GM12874 (cell line): ENCODE results near the gene EMC6.

Experiments used
- TF ChIP-seq, protein P1 (sequence below): IDR thresholded peaks from 2 replicates; pipeline ENCODE4 v1.5.1; 2011; ENCODE audit warnings: low read depth, mild to moderate bottlenecking, control low read depth, low read length, moderate library complexity; ENCODE audit not compliant: insufficient read depth

The EMC6 gene

DNA sequence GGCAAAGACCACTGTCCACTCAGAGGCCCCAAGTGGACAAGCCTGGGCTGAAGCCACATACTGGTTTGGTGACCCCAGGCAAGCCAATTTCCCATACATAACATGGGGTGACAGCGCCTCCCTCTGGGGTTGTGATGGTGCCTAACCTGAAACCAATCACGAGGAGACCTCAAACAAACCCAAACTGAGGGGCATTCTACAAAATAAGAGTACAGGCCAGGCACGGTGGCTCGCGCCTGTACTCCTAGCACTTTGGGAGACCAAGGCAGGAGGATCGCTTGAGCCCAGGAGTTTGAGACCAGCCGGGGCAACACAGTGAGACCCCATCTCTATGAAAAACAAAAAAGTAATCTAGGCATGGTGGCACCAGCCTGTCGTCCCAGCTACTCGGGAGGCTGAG, 23.7 kb downstream of the EMC6 start:
- TF ChIP-seq, protein P1, sequence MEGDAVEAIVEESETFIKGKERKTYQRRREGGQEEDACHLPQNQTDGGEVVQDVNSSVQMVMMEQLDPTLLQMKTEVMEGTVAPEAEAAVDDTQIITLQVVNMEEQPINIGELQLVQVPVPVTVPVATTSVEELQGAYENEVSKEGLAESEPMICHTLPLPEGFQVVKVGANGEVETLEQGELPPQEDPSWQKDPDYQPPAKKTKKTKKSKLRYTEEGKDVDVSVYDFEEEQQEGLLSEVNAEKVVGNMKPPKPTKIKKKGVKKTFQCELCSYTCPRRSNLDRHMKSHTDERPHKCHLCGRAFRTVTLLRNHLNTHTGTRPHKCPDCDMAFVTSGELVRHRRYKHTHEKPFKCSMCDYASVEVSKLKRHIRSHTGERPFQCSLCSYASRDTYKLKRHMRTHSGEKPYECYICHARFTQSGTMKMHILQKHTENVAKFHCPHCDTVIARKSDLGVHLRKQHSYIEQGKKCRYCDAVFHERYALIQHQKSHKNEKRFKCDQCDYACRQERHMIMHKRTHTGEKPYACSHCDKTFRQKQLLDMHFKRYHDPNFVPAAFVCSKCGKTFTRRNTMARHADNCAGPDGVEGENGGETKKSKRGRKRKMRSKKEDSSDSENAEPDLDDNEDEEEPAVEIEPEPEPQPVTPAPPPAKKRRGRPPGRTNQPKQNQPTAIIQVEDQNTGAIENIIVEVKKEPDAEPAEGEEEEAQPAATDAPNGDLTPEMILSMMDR: peak; percentile 24; the same call in 1 of the 2 replicates

DNA sequence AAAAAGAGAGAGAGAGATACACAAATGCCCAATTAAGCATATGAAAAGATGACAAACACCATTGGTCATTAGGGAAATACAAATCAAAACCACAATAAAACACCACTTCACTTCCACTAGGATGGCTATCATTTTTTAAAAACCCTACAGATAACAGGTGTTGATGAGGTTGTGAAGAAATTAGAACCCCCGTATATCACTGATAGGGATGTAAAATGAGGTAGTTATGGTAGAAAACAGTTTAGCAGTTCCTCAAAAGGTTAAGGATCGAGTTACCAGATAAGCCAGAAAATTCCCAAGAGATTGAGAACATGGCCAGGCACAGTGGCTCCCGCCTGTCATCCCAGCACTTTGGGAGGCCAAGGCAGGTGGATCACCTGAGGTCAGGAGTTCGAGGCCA, 24.5 kb downstream of the EMC6 start:
- TF ChIP-seq, protein P1: no peak

DNA sequence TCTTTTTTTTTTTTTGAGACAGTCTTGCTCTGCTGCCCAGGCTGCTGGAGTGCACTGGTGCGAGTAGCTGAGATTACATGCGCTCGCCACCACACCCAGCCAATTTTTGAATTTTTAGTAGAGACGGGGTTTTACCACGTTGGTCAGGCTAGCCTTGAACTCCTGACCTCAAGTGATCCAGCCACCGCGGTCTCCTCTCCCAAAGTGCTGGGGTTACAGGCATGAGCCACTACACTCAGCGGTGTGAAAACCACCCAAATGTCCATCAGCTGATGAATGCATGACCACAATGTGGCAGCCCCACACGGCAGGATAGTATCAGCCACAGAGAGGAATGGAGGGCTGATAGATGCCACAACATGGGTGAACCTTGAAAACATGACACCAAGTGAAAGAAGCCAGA, 25.2 kb downstream of the EMC6 start:
- TF ChIP-seq, protein P1: no peak

DNA sequence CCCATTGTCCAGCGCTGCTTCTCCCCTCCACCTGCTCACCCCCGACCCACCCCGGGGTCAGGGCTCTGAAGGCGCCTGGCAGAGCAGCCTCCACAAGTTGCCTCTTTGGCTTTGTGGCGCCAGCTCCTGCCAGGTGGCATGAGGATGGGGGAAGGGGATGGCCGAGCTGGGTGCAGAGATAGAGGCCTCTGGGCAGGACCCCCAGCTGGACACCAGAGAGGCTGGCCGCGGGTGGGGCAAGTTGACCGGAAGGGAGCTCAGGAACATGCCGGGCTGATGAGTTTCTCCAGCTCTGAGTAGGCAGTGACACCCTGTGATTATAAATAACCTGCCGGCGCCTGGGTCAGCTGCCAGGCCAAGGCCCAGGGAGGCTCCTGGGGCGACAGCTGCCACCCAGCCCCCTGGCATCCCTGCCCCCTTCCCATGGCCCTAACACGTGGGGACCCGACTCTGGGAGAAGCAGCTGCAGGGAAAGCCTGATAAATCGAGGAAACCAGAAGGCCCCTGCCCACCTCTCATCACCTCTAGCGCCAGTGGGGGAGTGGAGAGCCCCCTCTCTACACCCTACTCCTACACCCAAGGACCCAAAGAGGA, 26.6 kb downstream of the EMC6 start:
- TF ChIP-seq, protein P1: no peak

DNA sequence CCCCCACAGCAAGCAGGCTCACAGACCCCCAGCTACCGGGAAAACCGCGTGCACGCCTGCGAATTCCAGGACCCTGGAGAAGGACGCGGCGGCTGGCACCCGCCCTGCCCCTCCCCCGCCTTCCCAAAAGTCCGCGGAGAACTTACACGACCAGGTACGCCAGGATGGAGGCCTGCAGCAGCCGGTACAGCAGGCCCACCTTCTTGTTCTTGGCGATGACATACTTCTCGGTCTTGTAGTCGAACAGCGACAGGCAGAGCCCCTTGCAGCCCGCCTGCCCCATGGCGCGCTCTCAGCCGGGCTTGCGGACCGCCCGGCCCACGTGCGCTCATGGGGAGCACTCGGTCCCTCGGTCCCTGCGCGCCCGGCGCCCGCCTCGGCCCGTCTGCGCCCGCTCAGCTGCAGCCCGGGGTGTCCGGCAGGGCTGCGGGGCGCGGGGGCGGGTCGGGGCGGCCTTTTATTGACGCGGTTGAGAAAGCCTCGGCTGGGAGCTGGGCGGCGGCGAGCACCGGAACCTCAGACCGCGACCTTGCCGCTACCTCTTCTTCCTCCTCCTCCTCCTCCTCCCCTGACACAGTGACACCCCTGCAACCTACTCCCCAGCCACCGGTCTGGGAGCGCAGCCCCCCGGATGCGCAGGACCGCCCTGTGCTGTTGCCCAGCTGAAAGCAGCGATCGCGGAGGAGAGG, 27.3 kb downstream of the EMC6 start, which contains the start of gene P2RX5:
TSS of gene P2RX5 (minus strand) at position 433 of the 689 bp plus-strand sequence. CDS start at position 283, 150 bp downstream.
- TF ChIP-seq, protein P1: no peak

DNA sequence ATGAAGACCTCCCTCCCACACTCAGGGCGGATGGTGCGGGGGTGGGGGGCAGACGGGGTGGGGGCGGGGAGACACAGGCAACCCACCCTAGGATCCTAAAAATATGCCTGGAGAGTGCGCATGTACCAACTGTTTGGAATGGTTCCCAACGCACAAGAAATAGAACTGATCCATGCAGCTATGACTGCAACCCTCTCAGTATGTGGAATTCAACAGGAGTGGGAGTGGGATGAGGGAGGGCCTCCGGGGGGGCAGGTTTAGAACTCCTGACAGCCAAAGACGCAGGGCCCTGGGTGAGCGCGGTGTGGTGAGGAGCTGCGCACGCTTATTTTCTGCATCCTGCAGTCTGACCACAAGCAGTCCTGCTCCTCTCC, 28.5 kb downstream of the EMC6 start:
- TF ChIP-seq, protein P1: no peak

DNA sequence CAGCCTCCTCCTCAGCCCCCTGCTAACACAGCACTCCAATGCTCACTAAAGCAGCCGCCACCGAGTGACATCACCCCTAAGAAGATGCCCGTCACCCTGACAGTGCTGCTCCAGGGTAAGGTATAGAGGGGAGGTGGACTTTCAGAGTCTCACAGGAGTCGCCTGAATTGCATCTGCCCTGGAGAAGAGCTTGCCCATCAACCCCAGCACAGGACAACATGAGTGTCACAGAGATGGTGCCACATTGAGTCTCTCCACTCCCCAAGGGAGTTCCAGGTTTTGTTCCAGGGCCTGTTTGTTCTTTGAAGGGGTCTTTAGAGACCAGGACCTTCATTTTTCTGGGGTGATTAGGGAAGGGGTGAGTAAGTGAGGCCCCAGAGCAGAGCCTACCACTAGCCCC, 29.5 kb downstream of the EMC6 start:
- TF ChIP-seq, protein P1: no peak
